Measurements from ENCODE around the gene FLT1.

The FLT1 gene

DNA sequence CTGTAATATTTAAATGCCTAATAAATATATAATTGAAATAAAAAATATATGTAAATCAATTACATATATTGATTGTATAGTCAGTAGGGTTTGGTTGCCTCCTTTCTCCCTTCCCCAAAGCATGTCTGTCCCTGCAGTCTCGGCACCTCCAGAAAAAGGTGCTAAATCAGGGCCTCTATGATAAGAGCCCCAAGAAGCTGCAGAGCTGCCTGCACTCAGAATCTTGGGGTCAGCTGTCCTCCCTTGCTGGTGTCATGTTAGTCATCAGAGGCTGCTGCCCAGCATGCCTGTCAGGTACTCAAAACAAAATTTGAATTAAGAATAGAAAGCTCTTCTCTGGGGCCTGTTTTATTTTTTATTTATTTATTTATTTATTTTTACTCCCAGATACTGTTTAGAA, 9.8 kb downstream of the FLT1 start:
- DNase-seq = no peak

DNA sequence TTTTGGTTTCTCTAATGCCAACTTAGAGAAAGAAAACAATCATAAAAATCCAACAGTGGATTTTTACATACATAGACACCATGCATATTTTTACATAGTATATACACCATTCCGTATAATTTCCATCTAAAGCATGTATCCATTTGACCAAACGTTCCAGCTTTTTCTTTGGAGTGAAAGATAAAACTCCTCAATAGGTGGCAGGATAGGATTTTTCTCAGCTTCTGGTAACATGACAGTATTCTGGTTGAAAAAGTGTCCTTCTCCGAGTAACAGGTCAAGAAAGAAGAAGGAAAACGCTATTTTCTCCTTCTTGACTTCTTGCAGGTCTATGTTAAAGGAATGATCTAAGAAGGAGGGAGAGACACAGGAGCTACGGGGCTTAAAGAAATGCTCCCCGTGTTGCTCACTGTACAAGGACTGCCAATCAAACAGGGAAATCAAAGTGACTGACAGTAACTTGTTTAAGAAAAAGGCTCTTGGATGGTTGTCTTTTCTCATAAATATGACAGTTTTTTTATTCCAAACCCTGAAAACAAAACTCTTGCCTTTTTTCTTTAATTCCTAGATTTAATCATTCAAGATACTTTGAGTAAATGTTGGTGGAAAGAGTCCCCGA, 11.5 kb downstream of the FLT1 start:
- DNase-seq = no peak

GRCh38 chr13:28479005-28479404, 15.9 kb downstream of the FLT1 start:
- no peak for DNase-seq

- no peak for DNase-seq
Observed at GRCh38 chr13:28478127-28478526, 16.8 kb downstream of the FLT1 start.

GRCh38 chr13:28477709-28477973, 17.3 kb downstream of the FLT1 start:
- DNase-seq = no peak

- no peak for DNase-seq
Observed at GRCh38 chr13:28476919-28477708, 17.8 kb downstream of the FLT1 start.

DNA sequence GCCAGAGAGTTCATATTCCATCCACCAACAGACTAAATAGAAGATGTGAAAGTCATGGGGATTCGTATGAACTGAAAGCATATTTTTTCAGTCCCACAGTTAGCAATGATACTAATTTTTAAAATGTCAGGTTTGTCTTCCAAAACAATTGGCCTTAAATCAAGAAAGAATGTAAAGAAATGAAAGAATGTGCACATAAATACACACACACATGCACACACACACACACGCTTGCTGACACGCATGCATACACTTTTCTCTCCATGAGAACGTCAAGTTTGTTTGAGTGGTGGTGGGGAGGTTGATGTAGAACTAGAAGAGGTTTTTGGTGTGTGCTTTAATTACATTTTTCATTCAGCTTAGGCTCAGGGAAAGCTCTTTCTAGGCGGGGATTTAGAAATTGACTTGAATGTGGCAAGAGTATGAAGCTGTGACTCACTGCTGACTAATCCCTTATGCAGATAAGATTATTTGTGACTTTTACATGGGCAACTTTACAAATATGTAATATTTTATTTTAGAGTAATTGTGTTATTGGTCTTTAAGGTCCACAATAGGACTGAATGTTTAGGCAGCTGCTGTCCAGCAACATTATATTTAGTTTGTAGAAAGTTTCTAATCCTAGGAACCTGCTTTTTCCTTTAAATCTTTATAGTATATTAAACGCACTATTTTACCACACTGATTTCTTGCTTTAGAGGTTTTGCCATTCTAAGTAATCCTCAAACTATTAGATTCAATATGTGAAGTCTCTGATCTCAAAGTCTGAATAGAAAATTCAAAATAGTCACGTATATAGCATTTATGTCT, 18.8 kb downstream of the FLT1 start:
- no peak for DNase-seq

DNA sequence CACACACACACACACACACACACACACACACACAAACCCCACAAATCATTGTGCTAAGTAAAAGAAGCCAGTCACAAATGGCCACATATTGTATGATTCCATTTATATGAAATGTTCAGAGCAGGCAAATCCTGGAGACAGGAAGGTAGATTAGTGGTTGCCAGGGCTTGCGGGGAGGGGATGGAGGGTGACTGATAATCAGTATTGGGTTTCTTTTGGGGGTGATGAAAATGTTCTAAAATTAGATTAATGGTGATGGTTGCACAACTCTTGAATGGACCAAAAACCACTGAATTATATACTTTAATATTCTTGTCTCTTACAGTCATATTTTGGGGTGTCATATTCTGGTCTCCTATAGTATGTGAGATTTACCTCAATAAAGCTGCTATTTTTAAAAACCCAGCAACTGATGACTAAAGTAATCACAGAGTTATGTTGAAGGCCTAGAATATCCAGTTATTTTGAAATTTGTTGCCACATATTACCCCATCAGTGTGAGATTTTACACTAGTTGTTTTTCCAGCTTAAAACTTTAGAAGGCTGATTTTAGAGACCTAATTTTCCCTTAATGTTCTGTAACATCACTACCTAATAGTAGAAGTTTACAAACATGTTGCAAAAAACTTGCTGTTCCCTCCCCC, 20.3 kb downstream of the FLT1 start:
- no peak for DNase-seq

DNA sequence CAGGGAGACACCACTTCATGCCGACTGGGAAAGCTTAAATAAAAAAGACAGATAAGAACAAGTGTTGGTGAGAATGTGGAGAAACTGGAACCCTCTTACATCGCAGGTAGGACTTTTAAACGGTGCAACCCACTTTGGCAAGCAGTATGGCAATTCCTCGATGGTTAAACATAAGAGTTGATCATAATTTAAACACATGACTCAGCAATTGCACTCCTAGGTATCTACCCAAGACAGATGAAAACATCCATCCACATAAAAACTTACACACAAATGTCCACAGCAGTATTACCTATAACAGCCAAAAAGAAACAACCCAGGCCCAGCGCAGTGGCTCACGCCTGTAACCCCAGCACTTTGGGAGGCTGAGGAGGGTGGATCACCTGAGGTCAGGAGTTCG, 21.9 kb downstream of the FLT1 start:
- no peak for DNase-seq

DNA sequence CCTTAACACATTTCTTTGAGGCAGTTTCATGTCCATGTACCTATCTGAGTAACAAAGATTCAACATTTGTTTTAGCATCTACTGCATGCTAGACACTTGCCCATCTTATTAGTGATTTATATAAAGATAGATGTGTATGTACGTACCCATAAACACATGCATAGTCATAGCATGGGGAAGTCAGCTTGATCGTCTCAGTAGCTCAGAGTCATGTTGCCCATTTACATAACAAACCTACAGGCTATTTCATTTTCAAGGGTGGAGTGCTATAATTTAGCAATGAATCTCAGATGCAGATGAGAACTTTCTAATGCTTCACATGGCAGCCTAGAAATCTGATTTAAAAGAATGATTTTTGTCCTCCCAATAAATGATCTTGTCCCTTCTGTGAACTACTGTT, 23.5 kb downstream of the FLT1 start:
- no peak for DNase-seq

DNA sequence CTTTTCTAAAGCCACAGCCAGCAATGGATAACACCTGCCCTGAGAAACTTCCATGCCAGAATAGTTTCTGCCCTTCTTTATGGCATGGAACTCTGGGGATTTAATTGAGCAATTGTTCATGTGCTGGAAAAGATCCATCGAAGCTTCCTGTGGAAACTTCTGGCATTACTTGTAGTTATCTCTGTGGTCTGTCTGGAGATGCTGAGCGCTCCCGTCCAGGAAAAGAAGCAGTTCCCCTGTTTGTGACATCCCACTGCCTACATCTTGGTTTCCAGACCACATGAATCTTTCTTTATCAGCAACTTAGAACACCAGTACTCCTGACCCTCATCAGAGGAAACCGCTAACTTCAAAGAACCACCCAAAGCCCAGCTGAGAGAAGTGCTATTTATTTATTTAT, 24.6 kb downstream of the FLT1 start:
- no peak for DNase-seq

- DNase-seq = no peak
Observed at GRCh38 chr13:28469316-28469715, 25.6 kb downstream of the FLT1 start.

DNA sequence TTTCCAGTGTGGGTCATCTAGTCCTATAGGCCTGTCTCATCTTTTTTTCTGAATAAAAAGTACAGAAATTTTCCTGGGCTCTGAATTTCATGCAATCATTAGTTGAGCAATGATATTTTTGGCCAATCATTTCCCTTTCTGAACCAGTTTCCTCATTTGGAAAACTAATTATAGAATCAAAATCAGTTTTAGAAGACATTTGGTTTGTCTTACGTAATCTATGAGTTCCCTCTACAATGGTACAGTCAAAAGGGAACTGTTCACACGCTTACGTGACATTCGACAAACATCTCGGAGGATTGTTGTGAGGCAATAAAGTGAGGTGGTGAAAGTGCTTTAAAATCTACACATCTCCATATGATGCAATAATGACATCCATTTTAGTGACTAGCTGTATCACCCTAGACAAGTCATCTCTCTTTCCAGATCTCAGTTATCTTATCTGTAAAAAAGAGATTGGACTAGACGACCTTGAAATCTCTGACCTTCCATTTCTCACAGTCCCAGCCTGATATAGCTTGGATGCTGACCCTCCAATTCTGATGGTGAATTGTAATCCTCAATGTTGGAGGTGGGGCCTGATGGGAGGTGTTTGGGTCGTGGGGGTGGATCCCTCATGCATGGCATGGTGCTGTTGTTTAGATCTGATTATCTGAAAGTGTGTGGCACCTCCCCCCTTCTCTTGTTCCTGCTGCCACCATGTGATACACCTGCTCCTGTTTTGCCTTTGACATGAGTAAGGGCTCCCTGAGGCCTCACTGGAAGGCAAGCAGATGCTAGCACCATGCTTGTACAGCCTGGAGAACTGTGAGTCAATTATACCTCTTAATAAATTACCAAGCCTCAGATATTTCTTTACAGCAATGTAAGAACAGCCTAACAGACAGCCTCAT, 26.7 kb downstream of the FLT1 start:
- DNase-seq = peak; percentile 66

DNA sequence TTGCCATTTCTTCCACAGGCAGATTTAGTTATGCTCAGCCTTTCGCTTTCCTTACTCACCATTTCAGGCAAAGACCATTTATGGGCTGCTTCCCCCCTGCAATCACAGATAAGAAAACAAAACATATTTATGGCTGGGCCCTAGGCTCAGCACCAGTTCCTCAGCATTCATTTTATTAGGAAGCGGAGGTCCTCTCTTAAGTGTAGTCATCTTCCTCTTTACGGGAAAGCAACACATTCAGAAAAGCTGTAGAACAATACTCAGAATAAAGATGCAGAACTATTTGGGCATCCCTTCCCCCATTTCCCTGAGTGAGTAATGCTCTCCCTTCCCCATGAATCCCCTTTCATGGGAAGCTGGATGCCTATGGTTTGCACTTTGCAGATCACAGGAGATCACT, 27.9 kb downstream of the FLT1 start:
- DNase-seq = no peak

DNA sequence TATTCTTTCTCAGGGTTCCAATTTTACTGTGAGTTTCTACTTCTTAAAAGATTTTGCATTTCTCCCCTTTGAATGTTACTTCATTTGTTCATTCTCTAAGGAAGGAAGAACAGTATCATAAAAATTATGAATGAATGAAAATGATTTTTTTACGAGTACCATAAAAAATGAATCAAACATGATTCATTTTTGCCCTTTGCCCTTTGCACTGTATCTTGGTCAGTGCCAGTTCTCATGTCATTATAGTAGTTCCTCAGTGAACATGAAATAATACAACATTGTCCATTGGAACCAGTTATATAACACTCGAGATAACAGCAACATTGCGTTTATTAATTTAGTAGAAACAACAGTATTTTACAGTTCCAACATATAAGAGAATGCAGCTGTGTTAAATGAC, 28.8 kb downstream of the FLT1 start:
- no peak for DNase-seq

- DNase-seq = no peak
Observed at GRCh38 chr13:28464861-28465460, 30.0 kb downstream of the FLT1 start.

- DNase-seq = no peak
Observed at GRCh38 chr13:28463481-28463880, 31.4 kb downstream of the FLT1 start.

DNA sequence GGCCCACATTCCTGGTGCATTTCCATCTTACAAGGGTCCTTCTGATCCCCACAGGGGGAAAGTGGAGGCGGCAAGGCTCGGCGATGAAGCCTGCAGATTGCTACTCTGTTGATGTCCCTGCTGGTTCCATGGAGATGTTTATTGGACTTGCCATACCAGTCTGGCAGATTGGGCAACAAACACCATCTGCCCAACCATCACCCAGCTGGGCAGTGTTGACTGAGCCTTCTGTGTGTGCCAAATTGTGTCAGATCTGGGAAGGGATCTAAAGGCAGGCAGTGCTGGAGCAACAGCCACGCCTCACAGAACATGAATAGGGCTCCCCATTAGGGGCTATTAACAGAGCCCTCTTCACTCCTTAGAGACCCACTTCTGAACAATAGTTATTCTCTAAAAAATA, 35.0 kb downstream of the FLT1 start:
- no peak for DNase-seq

DNA sequence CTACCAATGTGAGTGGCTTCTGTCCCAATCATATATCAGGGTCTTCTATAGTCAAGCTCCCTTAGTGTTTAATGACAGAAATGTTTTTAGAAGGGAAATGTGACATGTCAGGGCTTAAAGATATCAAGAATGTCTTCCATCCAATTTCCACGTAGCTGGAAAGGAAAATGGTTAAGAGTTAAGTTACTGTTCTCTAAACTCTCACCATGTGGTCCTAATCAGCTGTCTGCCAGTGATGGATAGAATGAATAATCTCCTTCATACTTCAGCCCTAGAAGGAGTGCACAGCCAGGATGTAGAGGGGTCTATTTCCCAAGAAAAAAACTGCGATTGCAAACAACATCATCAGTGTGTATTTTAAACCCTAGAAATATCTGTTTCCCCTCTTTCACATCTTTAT, 36.3 kb downstream of the FLT1 start:
- no peak for DNase-seq

- DNase-seq = no peak
Observed at GRCh38 chr13:28458051-28458450, 36.9 kb downstream of the FLT1 start.

GRCh38 chr13:28457521-28457920, 37.4 kb downstream of the FLT1 start:
- DNase-seq = no peak

- DNase-seq = no peak
Observed at GRCh38 chr13:28455580-28456194, 39.2 kb downstream of the FLT1 start.

All from CD4-positive, alpha-beta T cell treated with Interleukin-15 for 1 hour (primary cell).